Measurements from ENCODE around the gene PWP2.

- TF ChIP-seq CTCF (IDR thresholded peaks at IDR 0.05), result no peak
- TF ChIP-seq POLR2AphosphoS5 (IDR thresholded peaks at IDR 0.05), result no peak
Observed at GRCh38 chr21:44071359-44072104, 35.7 kb upstream of the PWP2 start.
